ENCODE data around the gene SYNRG.

GRCh38 chr17:37555386-37555785 is 53.8 kb downstream of the SYNRG start:
- TF ChIP-seq CTCF (conservative IDR thresholded peaks at IDR 0.05; ENCODE audit: low read depth, low read length) (no peak), EZH2 (IDR thresholded peaks at IDR 0.05; ENCODE audit: low read length, unreplicated experiment) (no peak)
